NCI-H510A (cell line): Measurements from ENCODE around the gene LGALS3.

Experiments
- DNase-seq: peaks from one replicate; lab custom pipeline; 2025; lab: John Stamatoyannopoulos, UW

LGALS3 gene

DNA sequence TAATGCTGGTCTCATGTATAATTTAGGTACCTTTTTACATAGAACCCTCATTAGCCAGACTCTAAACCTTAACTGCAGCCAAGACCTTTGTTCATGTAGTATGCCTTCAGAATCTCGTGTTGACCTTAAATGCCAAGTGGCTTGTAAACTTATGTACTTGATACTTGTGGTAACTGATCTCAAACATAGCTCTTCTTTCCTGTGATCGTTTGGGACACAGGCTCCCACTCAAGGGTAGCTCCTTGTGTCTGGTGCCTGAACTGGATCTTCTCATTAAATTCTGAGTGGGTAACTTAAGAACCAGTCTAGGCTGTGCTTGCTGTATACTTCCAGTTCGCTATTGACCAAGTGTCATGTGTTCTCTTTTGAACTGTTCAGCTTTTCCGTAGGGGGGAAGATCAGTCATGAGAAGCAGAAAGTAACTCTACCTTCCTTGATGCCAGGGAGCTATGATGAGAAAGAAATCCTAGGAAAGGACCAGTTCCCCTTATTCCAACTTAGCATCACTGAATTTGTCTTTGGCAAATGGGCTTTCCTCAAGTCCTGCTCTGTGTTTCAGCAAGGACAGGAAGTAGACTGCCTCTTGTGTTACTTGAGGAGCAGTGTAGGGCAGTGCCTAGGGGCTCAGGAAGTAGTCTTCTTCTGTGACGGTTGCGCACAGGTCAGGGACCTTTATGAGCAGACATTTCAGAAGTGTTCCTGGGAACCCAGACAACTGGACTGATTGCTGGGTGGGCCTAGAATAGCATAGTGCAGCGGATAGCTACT is 2.5 kb downstream of the LGALS3 start:
- DNase-seq = no peak

DNA sequence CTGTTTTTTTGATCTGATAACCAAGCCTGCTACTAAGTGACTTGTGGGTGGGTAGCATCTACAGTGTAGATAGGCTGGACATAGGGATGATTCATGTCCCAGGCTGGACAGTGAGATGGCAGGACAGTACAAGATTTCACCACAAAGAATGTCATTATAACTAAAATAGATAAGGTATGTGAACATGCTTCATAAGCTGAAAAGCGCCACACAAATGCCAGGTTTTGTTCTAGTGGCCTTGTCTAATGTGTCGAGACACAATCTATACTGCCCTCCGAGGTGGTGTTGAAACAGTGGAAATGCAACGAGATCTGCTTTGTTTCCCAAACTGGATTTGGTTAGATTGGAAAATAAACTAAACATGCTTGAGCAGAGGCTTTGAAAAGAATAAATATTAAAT is 4.4 kb downstream of the LGALS3 start:
- no peak for DNase-seq

DNA sequence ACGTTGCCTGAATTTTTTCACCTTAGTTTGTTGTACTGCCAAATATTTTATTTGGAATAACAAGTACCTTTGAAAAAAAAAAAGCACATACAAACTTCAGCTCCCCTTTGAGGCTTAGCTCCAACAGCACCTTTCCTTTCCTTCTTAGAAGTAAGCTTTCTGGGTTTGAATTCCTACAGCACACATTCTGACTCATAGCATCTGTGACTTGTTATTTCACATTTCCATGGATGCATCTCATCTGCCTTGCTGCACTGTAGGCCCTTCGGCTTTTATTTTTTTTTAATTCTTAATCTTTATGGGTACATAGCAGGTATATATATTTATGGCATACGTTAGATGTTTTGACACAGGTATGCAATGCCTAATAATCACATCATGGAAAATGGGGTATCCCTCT is 7.2 kb downstream of the LGALS3 start:
- no peak for DNase-seq

DNA sequence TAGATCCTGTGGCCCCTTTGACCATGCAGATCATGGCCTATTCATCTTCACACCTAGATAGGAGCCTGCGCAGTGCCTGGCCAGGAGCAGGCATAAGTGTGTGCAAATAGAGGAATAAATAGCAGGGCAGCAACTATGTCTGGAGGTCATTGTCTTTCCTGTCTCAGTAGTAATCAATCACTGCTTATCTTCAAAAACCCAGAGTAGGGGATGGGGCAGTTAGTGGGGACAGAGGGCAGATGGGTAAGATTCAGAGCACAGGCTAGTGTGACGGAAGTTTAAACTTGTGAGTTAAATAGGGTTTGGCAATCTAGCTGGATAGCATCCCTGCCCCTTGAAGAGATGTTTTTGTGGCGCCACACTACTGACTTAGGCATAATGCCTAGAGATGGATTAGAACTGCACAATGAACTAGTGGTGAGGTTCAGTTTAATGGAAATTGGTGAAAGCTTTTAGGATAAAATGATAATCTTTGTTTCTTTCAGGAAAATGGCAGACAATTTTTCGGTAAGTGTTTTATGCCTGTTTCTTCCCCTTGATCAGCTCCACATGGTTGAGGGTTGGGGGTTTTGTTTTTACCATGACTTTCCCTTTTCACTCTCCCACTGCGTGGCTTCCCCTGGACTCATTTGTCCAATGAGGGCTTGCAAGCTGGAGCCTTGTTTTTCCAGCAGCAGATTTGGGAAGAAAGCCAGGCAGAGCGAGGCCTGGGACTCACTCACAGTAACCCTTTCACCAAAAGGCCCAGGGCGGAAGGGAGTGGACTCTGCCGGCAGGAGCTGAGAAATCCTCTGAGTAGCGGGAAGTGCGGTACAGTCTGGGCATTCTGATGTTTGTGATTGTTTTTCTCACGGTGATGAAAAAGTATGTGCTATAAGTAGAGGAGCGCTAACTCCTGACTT is 8.1 kb downstream of the LGALS3 start:
- no peak for DNase-seq

DNA sequence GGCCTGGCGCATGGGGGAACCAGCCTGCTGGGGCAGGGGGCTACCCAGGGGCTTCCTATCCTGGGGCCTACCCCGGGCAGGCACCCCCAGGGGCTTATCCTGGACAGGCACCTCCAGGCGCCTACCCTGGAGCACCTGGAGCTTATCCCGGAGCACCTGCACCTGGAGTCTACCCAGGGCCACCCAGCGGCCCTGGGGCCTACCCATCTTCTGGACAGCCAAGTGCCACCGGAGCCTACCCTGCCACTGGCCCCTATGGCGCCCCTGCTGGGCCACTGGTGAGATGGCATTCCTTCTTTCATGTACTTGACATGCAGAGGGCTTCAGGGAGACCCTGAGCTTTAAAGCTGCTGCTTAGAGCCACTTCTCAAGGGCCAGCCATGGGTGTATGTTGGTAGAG is 9.0 kb downstream of the LGALS3 start:
- DNase-seq = no peak

DNA sequence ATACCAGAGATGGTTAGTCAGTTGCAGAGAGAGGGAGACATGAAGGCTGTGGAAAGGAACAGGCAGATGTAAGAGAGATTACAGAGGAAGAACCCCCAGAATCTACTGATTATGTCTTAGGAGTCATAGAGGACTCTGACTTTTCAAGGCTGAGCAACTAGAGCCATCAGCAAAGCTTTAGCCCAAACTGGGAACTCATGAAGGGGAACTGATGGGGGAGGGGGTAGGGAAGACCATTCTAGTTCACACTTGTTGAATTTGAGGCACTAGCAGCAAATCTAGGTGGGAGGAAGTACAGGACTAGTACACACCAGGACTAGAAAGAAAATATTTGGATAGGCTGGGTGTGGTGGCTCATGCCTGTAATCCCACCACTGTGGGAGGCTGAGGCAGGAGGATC is 10.1 kb downstream of the LGALS3 start:
- DNase-seq = no peak

DNA sequence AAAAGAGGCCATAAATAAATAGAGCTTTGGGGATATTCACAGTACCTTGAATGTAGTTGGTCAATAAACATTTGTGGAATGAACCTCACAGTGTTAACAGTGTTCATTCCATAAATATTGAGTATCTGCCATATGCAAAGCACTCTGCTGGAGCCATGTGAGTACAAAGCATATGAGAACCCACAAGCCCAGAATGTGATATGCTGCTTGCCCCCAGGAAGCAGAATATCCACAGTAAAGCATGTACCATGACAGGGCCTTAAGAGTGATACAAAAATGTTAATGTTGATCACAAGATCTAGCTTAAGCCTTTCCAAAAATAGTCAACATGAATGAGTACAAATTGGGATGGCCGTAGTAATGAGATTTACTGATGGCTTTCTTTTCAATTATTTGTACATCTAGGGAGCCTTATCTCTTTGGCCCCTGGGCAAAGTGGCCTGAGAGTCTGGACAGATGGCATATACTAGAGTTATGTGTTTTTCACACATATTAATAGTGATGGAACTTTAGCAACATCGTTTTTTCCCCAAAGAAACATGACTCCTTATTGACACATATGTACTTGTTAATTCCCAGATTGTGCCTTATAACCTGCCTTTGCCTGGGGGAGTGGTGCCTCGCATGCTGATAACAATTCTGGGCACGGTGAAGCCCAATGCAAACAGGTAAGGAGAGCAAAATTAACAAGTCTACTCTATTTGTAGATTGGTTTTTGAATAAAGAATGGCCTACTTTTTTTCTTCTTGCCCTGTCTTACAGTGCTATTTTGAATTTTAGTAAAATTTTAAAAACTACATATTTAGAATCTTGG is 10.9 kb downstream of the LGALS3 start:
- DNase-seq = no peak

DNA sequence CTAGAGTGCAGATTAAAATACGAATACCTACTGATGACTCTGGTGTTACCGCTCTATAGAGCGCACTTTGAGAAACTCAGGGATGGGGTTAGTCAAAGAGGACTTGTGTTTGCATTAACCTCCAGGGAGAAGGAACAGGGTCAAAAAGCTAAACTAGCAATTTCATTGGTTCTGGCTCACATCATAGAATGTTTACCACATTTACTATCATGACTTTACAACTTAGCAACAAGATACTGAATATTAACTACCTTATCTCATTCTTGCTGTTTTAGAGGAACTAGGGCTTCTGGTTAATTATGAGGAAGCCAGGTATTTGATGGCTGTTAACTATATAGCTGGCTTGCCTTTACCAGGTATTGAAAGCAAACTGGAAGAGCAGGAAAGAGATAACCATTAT is 12.8 kb downstream of the LGALS3 start:
- DNase-seq = no peak

DNA sequence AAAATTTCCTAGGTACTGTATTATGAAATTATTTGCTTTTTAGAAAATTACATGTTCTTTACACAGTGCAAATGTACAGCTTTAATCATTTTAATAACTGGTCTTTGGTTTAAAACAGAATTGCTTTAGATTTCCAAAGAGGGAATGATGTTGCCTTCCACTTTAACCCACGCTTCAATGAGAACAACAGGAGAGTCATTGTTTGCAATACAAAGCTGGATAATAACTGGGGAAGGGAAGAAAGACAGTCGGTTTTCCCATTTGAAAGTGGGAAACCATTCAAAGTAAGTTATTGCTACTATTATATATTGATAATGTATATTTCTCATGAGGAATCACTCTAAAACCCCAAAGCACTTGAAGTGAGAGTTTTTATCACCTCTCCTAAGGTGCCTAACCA is 13.4 kb downstream of the LGALS3 start:
- no peak for DNase-seq

DNA sequence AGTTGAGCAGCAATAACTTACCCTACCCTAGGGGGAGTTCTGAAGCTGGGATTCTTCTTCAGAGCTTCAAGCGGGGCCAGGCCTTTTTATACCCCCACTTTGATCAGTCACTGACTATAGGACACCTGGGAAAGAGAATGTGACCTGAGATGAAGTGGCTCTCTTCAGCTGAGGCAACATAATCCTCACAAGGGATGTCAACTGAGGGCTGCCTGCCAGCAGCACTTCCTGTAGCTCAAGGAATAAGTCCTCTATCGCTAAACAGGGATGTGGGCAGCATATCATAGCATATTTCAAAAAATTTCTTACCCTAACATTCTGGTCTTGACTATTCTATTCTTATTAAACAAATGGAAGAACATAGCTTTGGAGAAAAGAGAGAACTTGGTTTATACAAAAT is 17.4 kb downstream of the LGALS3 start:
- no peak for DNase-seq

DNA sequence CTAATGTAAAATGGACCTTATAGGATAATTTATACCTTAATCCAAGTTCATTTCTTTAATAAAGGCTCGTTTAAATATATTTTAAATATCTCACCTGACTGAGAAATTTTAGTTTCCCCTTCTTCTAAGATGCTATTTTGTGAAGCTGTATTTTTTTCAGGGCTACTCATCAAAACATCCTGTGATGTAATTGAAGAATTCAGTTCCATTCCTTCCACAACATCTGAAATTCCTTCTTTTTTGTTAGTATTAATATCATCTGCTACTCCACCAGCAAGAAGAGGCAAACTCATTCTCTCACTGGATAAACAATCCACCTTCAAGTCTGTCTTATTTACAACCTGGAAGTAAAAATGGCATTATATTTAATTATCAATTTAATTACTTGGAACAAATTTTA is 22.5 kb downstream of the LGALS3 start:
- no peak for DNase-seq

DNA sequence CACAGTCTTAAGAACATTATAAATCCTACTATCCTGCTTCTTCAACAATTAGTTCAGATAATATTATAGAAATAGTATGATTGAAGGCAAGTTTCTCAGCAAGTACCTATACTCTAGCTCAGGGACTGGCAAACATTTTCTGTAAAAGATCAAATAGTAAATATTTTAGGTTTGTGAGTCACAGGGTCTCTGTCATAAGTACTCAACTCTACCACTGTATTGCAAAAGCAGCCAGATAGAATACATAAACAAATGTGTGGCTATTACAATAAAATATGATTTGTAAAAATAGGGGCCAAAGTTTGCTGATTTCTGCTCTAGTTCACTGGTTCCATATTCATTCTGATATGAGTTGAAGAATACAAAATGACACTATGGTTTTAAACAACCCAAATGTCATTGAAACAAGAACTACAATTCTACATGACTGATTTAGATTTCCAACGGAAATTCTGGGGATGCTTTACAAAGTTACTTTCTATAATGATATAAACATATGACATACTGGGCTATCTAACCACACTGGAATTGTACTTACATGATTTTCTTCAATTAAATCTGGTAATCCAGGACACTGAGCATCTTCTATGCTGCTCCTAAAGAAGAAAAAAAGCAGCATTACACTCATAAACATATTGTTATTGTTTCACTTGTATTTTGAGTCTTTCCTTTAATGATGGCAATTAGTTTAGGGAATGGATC is 23.2 kb downstream of the LGALS3 start:
- DNase-seq = no peak

DNA sequence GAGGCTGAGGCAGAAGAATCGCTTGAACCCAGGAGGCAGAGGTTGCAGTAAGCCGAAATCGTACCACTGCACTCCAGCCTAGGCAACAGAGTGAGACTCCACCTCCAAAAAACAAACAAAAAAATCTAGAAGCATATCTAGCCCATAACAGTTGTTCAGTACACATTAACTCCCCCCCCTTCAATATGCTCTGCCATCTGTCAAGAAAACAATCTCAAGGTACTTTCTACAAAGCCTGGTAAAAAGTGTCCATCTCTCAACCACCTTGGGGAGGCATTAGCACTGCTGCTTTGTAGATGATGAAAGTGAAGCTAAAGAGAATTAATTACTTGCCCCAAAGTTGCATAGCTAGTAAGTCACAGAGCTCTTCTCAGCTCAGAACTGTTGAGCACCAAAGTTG is 24.9 kb downstream of the LGALS3 start:
- no peak for DNase-seq

DNA sequence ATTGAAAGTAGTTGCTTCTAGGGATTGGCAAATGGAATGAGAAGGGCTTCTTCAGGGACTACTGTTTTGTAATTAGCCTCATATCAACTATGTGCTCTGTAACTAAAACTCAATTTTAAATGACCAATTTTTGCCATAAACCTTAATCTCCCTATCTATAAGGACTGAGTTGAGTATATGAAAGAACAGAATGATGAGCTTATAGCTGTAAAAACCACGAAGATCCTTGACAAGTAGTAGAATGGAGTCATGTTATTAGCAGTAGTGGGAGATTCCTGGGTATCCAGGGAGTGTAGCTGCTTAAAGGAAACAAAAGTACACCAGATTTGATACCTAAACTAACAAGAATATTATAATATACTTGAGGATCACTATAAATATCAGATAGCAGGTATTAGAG is 28.0 kb downstream of the LGALS3 start:
- DNase-seq = no peak

DNA sequence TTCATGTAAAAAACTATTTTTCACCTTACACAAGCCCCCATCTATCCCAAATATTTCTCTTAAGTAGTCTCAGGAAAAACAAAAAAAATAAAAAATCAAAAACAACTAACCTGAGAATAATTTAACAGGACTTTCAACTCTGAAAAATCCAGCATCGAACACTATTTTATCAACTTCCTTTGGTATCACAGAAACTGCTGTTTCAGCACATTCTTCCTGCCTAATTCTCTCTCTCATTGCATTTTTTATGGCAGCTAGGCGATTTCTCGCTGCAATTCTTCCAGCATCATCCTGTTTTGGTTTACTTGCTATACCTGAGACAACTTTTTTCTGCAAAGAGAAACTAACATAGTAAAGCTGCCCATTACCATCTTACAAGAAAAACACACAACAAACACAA is 29.4 kb downstream of the LGALS3 start:
- no peak for DNase-seq

DNA sequence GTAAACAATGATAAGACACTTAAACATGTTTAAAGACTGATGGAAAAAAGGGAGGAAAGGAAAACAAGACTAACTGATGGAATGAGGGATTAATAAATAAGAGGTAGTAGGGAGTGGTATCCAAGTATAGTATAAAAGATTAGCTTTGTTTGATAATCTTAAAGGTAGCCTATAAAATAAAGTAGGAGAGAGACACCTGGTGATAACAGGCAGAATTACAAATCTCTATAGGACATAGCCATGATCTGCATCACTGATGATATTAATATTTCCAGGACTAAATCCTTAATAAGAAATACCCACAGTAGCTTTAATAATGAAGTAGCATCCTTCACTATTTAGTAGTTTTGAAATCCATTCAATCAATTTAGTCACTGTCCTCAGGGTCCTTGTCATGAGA is 31.9 kb downstream of the LGALS3 start:
- no peak for DNase-seq

DNA sequence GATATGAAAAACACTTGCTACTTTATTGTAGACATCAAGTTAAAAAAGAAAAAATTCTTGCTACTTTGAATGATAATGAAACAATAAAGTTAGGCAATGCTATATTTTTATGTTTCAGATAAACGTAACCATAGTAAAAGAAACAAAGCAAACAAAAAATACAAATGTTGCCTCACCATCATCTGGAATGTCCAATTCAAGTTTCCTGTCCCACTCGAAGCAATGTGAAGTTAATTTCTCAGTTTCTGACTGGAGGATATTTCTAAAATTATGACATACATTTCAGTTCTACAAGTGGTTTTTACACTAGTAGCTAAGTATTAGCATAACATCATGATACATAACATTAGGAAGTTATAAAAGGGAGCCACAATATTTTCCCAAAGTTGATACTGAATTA is 41.5 kb downstream of the LGALS3 start:
- no peak for DNase-seq

DNA sequence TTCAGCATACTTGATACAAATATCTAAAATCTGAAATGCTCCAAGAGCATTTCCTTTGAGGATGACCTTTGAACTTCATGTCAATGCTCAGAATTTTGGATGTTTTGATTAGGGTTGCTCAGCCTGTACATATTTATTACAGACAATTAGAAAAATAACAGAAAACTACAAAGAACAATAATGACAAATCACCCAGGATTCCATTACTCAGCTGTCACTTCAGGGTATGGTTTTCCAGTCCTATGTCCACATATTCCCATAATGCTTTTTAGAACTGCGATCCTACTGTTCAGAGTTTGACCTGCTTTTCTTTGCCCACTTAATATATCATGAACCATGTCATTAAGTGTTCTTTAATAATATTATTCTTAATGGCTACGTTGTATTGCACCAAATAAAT is 51.0 kb downstream of the LGALS3 start:
- DNase-seq = no peak

DNA sequence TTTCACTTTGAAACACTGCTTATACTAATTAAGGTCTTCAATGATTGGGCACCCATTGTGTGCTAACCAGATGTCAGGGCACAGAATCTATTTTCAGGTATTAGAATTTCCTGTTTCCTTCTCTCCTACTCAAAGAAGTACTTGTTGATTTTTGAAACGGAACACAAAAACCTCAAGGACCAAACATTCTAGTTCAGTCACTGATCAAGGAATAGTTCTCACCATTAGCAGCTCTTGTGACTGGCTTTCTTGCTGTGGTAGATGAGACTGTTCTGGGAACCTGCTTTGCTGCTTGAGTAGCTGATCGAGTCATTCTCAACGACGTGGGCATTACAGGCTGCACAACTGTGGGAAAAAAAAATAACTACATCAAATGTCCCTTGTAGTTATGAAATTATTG is 51.4 kb downstream of the LGALS3 start:
- DNase-seq = no peak

DNA sequence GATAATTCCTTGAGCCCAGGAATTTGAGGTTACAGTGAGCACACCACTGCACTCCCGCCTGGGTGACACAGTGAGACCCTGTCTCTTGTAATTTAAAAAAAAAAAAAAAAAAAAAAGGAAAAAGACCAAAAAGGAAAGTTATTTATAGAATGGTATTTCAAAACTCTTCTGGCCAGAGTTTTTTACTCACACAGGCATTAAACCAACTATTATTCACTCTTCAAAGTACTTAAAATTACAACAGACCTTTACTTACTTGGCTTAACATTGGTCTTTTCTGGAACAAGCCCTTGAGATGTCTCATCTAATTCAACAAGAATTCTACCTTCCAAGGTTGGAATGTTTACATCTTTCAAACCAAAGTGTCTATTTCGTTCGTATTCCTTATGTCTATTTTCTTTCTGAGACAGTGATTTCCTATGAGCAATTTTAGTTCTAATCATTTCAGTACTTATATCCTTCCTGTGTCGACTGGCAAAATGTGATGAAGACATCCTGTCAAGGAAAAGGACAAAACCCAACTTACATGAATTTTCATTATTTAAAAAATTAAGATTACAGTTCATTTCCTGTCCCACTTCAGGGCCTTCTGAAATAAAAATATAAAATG is 59.7 kb downstream of the LGALS3 start:
- DNase-seq = no peak

DNA sequence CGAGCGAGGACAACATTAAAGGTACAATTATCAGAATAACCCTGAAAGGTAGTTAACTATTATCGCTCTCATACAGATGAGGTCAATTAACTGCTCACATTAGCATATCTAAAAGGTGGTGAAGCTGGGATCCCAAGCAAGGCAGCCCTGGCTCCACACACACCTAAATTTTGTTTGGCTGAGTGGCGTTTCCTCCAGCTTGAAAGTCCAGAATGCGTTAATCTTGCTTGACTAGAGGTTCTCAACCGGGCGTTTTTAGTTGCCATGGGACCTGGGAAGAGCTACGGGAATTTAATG is 61.8 kb downstream of the LGALS3 start:
- DNase-seq = no peak
